HG03095 (cell line): Measurements from ENCODE around the gene PSIP1.
"Not testable (repeated sequence)": the region's sequence is repeated elsewhere in the genome, so short reads cannot be mapped to it uniquely, and the experiment has no call there.

Experiments
- ATAC-seq: cut with Tn5 transposase; IDR thresholded peaks from one replicate; pipeline ENCODE4 v1.9.1; 2021; ENCODE audit warnings: moderate library complexity; ENCODE audit not compliant: unreplicated experiment

Gene PSIP1

GRCh38 chr9:15505921-15506320 lies 4.8 kb downstream of the PSIP1 start:
- ATAC-seq, result no peak

- no peak for ATAC-seq
Observed at GRCh38 chr9:15501803-15502202, 9.0 kb downstream of the PSIP1 start.

- ATAC-seq, result no peak
Observed at GRCh38 chr9:15501179-15501578, 9.6 kb downstream of the PSIP1 start.

GRCh38 chr9:15499139-15499538 lies 11.6 kb downstream of the PSIP1 start:
- ATAC-seq, result no peak

- ATAC-seq, result no peak
Observed at GRCh38 chr9:15498246-15498995, 12.3 kb downstream of the PSIP1 start.

- no peak for ATAC-seq
Observed at GRCh38 chr9:15492485-15493150, 18.2 kb downstream of the PSIP1 start.

GRCh38 chr9:15491950-15492349 lies 18.8 kb downstream of the PSIP1 start:
- no peak for ATAC-seq

GRCh38 chr9:15485836-15486666 lies 24.7 kb downstream of the PSIP1 start:
- ATAC-seq, result no peak

GRCh38 chr9:15484802-15485201 lies 26.0 kb downstream of the PSIP1 start:
- ATAC-seq, result no peak

- no peak for ATAC-seq
Observed at GRCh38 chr9:15482146-15482545, 28.6 kb downstream of the PSIP1 start.

- ATAC-seq, result no peak
Observed at GRCh38 chr9:15480028-15480427, 30.7 kb downstream of the PSIP1 start.

- ATAC-seq, result no peak
Observed at GRCh38 chr9:15475923-15476536, 34.7 kb downstream of the PSIP1 start.

- ATAC-seq, result no peak
Observed at GRCh38 chr9:15469862-15470261, 40.9 kb downstream of the PSIP1 start.

- ATAC-seq, result no peak
Observed at GRCh38 chr9:15469406-15469805, 41.4 kb downstream of the PSIP1 start.

- ATAC-seq, result no peak
Observed at GRCh38 chr9:15468145-15468544, 42.6 kb downstream of the PSIP1 start.

GRCh38 chr9:15461601-15462000 lies 49.2 kb downstream of the PSIP1 start:
- ATAC-seq, result no peak

- no peak for ATAC-seq
Observed at GRCh38 chr9:15461056-15461455, 49.7 kb downstream of the PSIP1 start.

GRCh38 chr9:15453956-15454355 lies 56.8 kb downstream of the PSIP1 start:
- ATAC-seq, result no peak

GRCh38 chr9:15444141-15444540 lies 66.6 kb downstream of the PSIP1 start:
- no peak for ATAC-seq

GRCh38 chr9:15442264-15442663 lies 68.5 kb downstream of the PSIP1 start:
- ATAC-seq, result not testable (repeated sequence)

GRCh38 chr9:15441841-15442240 lies 68.9 kb downstream of the PSIP1 start:
- not testable (repeated sequence) for ATAC-seq
